ENCODE measurements around the gene PKIB.

DNA sequence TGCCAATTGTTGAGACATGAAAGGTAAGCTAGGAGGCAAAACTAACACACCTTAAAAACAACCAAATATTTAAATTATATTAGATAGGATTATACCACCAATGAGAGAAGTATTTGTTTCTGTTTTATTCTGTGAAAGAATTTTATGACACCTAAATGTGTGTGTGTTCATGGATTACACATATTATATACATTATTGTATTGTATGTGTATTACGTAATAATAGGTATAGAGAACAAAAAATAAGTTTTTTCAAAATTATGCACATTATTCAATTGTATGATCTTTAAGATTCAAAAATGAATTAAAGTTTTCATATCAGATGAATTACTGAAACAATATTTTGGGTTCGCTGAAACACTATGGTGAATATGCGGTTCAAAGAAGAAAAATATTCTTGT, 85.0 kb downstream of the PKIB start:
- no peak for TF ChIP-seq SUZ12 (IDR thresholded peaks at IDR 0.05; ENCODE audit: extremely low read depth, insufficient read depth, insufficient read length)
- no peak for TF ChIP-seq YY1 (IDR thresholded peaks at IDR 0.05; ENCODE audit: insufficient read depth, insufficient read length)

Data from NT2/D1 (cell line).